Body of pancreas (tissue), 4 donors: Measurements from ENCODE around the gene CC2D2B.

Experiments
- CTCF ChIP-seq, 7 experiments: fragments of 450-650 bp in 4 of 7; fragments of 200-600 bp in 3 of 7; sonication (generic) in 3 of 7; IDR thresholded peaks; one replicate each; pipeline ENCODE4 v1.5.1; 2016 to 2019; ENCODE audit warnings: antibody characterized with exemption in 7 of 7
- POLR2A ChIP-seq, 3 donors: fragments of 450-650 bp; IDR thresholded peaks; one replicate each; pipeline ENCODE4 v1.6.1; 2016; ENCODE audit warnings: antibody characterized with exemption in 3 of 3, mild to moderate bottlenecking in 2 of 3

DNA sequence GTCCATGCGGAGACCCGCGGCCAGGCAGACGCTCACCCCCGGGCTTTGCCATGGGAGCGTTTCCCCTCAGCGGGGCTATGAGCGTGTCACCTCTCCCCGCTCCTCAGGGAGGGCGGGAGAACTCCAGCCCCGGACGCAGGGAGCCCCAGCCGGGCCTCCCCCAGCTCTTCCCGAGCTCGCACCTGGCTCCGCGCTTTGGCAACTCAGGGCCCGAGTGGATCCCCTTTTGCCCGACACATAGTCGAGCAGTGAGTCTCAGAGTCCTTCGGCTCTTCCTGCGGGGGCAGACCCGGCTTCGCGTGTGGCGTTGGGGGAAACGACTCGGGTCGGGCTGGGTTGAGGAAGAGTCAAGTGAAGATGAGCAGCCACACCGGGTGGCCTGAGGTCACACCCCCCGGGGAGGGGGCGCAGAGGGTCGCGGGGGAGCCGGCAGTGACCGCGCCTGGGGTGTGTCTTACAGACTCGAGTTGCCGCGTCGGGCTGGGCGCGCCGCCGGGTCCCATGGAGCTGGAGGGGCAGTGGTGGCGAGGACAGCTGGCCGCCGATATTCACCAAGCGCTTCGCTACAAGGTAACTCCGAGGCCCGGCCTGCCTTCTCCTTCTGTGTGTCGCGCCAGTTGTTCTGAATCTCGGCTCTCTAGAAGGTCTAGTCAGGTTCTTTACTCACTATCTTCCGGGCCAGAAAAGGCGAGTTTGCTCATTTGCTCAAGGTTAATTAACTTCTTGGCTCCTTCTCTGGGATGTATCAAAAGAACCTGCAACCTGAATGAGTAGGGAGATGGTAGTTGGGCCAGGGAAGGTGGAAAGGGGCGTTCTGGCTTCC lies 136.3 kb downstream of the CC2D2B start:
- TF ChIP-seq CTCF (IDR thresholded peaks at IDR 0.05) (no peak), POLR2A (IDR thresholded peaks at IDR 0.05) (no peak)
